H9 (cell line): Measurements from ENCODE around the gene BMPR2. TPM values are rescaled to one million over a fixed set of nuclear protein-coding genes. Genes with fewer than 3 reads are reported as not detected.

Experiments
- DNase-seq: peaks from one replicate; pipeline ENCODE4 v3.0.0-alpha.2; 2017
- H2AFZ ChIP-seq: one replicate; pipeline ENCODE4 v1.6.1; 2013; ENCODE audit warnings: mild to moderate bottlenecking, low read length, control low read depth, moderate library complexity
- H2AK5ac ChIP-seq: 2 replicates; pipeline ENCODE4 v1.6.1; 2013; ENCODE audit warnings: low read length, control low read depth, mixed read lengths; ENCODE audit not compliant: insufficient read length
- H2BK120ac ChIP-seq: one replicate; pipeline ENCODE4 v1.6.1; 2013; ENCODE audit warnings: low read depth, mild to moderate bottlenecking, low read length, control low read depth, inconsistent platforms; ENCODE audit not compliant: poor library complexity, severe bottlenecking
- H2BK12ac ChIP-seq: 2 replicates; pipeline ENCODE4 v1.6.1; 2013; ENCODE audit warnings: low read length, control low read depth, mixed read lengths, low read depth; ENCODE audit not compliant: insufficient read length
- H2BK15ac ChIP-seq: 2 replicates; pipeline ENCODE4 v1.6.1; 2013; ENCODE audit warnings: low read depth, low read length, control low read depth
- H2BK20ac ChIP-seq: one replicate; pipeline ENCODE4 v1.6.1; 2013; ENCODE audit warnings: low read depth, mild to moderate bottlenecking, low read length, control low read depth, inconsistent platforms; ENCODE audit not compliant: poor library complexity, severe bottlenecking
- H2BK5ac ChIP-seq: 2 replicates; pipeline ENCODE4 v1.6.1; 2013; ENCODE audit warnings: low read length, control low read depth, mixed read lengths; ENCODE audit not compliant: insufficient read length
- H3K14ac ChIP-seq: 2 replicates; pipeline ENCODE4 v1.6.1; 2013; ENCODE audit warnings: low read length, control low read depth; ENCODE audit not compliant: insufficient read depth
- H3K18ac ChIP-seq: 2 replicates; pipeline ENCODE4 v1.6.1; 2013; ENCODE audit warnings: low read depth, mild to moderate bottlenecking, mixed read lengths, low read length, control low read depth; ENCODE audit not compliant: insufficient read length
- H3K23ac ChIP-seq: 2 replicates; pipeline ENCODE4 v1.6.1; 2013; ENCODE audit warnings: low read length, control low read depth, mixed read lengths, low read depth; ENCODE audit not compliant: insufficient read length
- H3K23me2 ChIP-seq: 2 replicates; pipeline ENCODE4 v1.6.1; 2013; ENCODE audit warnings: low read depth, mild to moderate bottlenecking, mixed read lengths, low read length, control low read depth; ENCODE audit not compliant: insufficient read length, poor library complexity, severe bottlenecking
- H3K27ac ChIP-seq: 2 replicates; pipeline ENCODE4 v1.5.1; 2013; ENCODE audit warnings: low read length, control low read depth, mixed read lengths, low read depth; ENCODE audit not compliant: insufficient read length
- H3K27me3 ChIP-seq: 2 replicates; pipeline ENCODE4 v1.6.1; 2013; ENCODE audit warnings: low read length, control low read depth, inconsistent platforms; ENCODE audit not compliant: insufficient read depth
- H3K4ac ChIP-seq: 2 replicates; pipeline ENCODE4 v1.6.1; 2013; ENCODE audit warnings: low read depth, mild to moderate bottlenecking, control low read depth, inconsistent platforms, low read length, moderate library complexity
- H3K4me1 ChIP-seq: 2 replicates; pipeline ENCODE4 v1.6.1; 2013; ENCODE audit warnings: low read length, control low read depth, inconsistent platforms; ENCODE audit not compliant: insufficient read depth
- H3K4me2 ChIP-seq: 2 replicates; pipeline ENCODE4 v1.6.1; 2013; ENCODE audit warnings: low read length, control low read depth, mixed read lengths; ENCODE audit not compliant: insufficient read length, insufficient read depth
- H3K56ac ChIP-seq: 2 replicates; pipeline ENCODE4 v1.6.1; 2013; ENCODE audit warnings: low read depth, mild to moderate bottlenecking, mixed read lengths, low read length, control low read depth; ENCODE audit not compliant: insufficient read length
- H3K79me1 ChIP-seq: 2 replicates; pipeline ENCODE4 v1.6.1; 2013; ENCODE audit warnings: low read depth, mild to moderate bottlenecking, moderate library complexity, low read length, control low read depth, inconsistent platforms; ENCODE audit not compliant: insufficient read depth, poor library complexity, severe bottlenecking
- H3K79me2 ChIP-seq: 2 replicates; pipeline ENCODE4 v1.6.1; 2013; ENCODE audit warnings: low read length, control low read depth, inconsistent platforms; ENCODE audit not compliant: insufficient read depth
- H3K9ac ChIP-seq: 2 replicates; pipeline ENCODE4 v1.6.1; 2013; ENCODE audit warnings: low read length, control low read depth, mixed read lengths; ENCODE audit not compliant: insufficient read length; ENCODE audit errors: extremely low read depth
- H3K9me3 ChIP-seq: one replicate; pipeline ENCODE4 v1.6.1; 2013; ENCODE audit warnings: low read depth, low read length, inconsistent platforms; ENCODE audit not compliant: control insufficient read depth
- H3T11ph ChIP-seq: one replicate; pipeline ENCODE4 v1.6.1; 2013; ENCODE audit warnings: mild to moderate bottlenecking, low read length, control low read depth, inconsistent platforms
- H4K20me1 ChIP-seq: one replicate; pipeline ENCODE4 v1.6.1; 2013; ENCODE audit not compliant: control insufficient read depth, insufficient read length, insufficient read depth
- H4K5ac ChIP-seq: 2 replicates; pipeline ENCODE4 v1.6.1; 2013; ENCODE audit warnings: low read depth, mild to moderate bottlenecking, mixed read lengths, low read length, control low read depth; ENCODE audit not compliant: insufficient read length
- H4K8ac ChIP-seq: replicated peaks from 2 replicates; pipeline ENCODE4 v1.6.1; 2013; ENCODE audit warnings: low read length, control low read depth, mixed read lengths, low read depth; ENCODE audit not compliant: insufficient read length
- H4K91ac ChIP-seq: 2 replicates; pipeline ENCODE4 v1.6.1; 2013; ENCODE audit warnings: low read depth, mild to moderate bottlenecking, moderate library complexity, mixed read lengths, low read length, control low read depth; ENCODE audit not compliant: insufficient read length
- H3K27ac Mint-ChIP-seq, 3 experiments: 2 replicates in 2 of 3; 3 replicates in 1 of 3; pipeline ENCODE4 v1.8.0; 2020 to 2021; ENCODE audit warnings: mixed read lengths in 3 of 3, mild to moderate bottlenecking in 1 of 3, moderate library complexity in 1 of 3
- H3K27me3 Mint-ChIP-seq: 2 replicates; pipeline ENCODE4 v1.8.0; 2021; ENCODE audit warnings: low read depth, mild to moderate bottlenecking, moderate library complexity, mixed read lengths
- H3K36me3 Mint-ChIP-seq, 3 experiments: 2 replicates in 2 of 3; 3 replicates in 1 of 3; pipeline ENCODE4 v1.8.0; 2020 to 2021; ENCODE audit warnings: low read depth in 3 of 3, mixed read lengths in 3 of 3; ENCODE audit not compliant: insufficient read depth in 1 of 3
- H3K4me1 Mint-ChIP-seq, 2 experiments: 2 replicates each; pipeline ENCODE4 v1.8.0; 2020; ENCODE audit warnings: mixed read lengths in 2 of 2
- H3K4me3 Mint-ChIP-seq, 2 experiments: 2 replicates in 1 of 2; 3 replicates in 1 of 2; pipeline ENCODE4 v1.8.0; 2020 to 2021; ENCODE audit warnings: mild to moderate bottlenecking in 2 of 2, mixed read lengths in 2 of 2, moderate library complexity in 1 of 2
- H3K9me3 Mint-ChIP-seq, 2 experiments: 2 replicates in 1 of 2; 3 replicates in 1 of 2; pipeline ENCODE4 v1.8.0; 2020; ENCODE audit warnings: mild to moderate bottlenecking in 2 of 2, mixed read lengths in 2 of 2, moderate library complexity in 1 of 2
- CTCF ChIP-seq: fragments of 200-600 bp; sonication (generic); conservative IDR thresholded peaks from 3 replicates; pipeline ENCODE4 v1.8.0; 2021; ENCODE audit warnings: antibody characterized with exemption, mild to moderate bottlenecking
- WGBS: extraction: QIAGEN DNeasy Blood & Tissue Kit; methylation state at CpG from one replicate; pipeline ENCODE4 v1.1.7; 2013; ENCODE audit warnings: missing lambda C conversion rate, low lambda C conversion rate, mixed read lengths; ENCODE audit not compliant: insufficient read length; ENCODE audit errors: extremely low coverage; 5-methylcytosine and 5-hydroxymethylcytosine counted together
- total RNA-seq: library from RNA; stranded (reverse); gene quantifications from 2 replicates; pipeline ENCODE4 v1.2.1, GENCODE V29; 2021

The BMPR2 gene
- total RNA-seq, 1 experiment from 2014 or later = 17.3 TPM

GRCh38 chr2:202339071-202339870 is 36.9 kb upstream of the BMPR2 start:
- H3K4me1 ChIP-seq = no peaks in the 10 kb centered on the region
- Mint-ChIP-seq H3K36me3 (no peaks in the 10 kb centered on the region; a peak in 1 of 7 replicates), H3K27me3 (no peaks in the 10 kb centered on the region), H3K4me3 (no peak overlapping the region), H3K9me3 (peaks cover 0 to 2% of the 10 kb centered on the region in 2 experiments; a peak in 1 of 5 replicates), H3K27ac (no peak overlapping the region), H3K4me1 (peaks cover 9% of the 10 kb centered on the region in 2 experiments)
- H3K27me3 ChIP-seq = no peaks in the 10 kb centered on the region
- no peak overlapping the region for H2BK120ac ChIP-seq
- H3K4me2 ChIP-seq = no peak overlapping the region
- H2BK15ac ChIP-seq = no peak overlapping the region
- H3K79me1 ChIP-seq = no peaks in the 10 kb centered on the region
- no peak overlapping the region for H4K5ac ChIP-seq
- no peaks in the 10 kb centered on the region for H3K23me2 ChIP-seq
- no peak overlapping the region for H4K91ac ChIP-seq
- H3K56ac ChIP-seq = no peak overlapping the region
- no peak overlapping the region for H3K9ac ChIP-seq
- no peak overlapping the region for H3K4ac ChIP-seq
- no peak overlapping the region for H2BK20ac ChIP-seq
- H3K14ac ChIP-seq = no peak overlapping the region
- H3K23ac ChIP-seq = no peak overlapping the region
- no peaks in the 10 kb centered on the region for H3K9me3 ChIP-seq
- no peak overlapping the region for H3T11ph ChIP-seq
- no peaks in the 10 kb centered on the region for H4K20me1 ChIP-seq
- no peaks in the 10 kb centered on the region for H3K79me2 ChIP-seq
- H4K8ac ChIP-seq = no peak overlapping the region
- WGBS = no CpG with 5 or more reads among the region's 3 CpGs
- no peak overlapping the region for H2AFZ ChIP-seq
- no peak for DNase-seq
- H2BK5ac ChIP-seq = no peak overlapping the region
- no peak overlapping the region for H3K27ac ChIP-seq
- H2AK5ac ChIP-seq = no peak overlapping the region
- TF ChIP-seq CTCF = no peak
- H3K18ac ChIP-seq = no peak overlapping the region
- no peak overlapping the region for H2BK12ac ChIP-seq
